ENCODE measurements around the gene GPR45.

- TF ChIP-seq CTCF (IDR thresholded peaks at IDR 0.05; ENCODE audit: poor library complexity, severe bottlenecking), result no peak
- TF ChIP-seq RAD21 (conservative IDR thresholded peaks at IDR 0.05), result no peak
- TF ChIP-seq SMC3 (conservative IDR thresholded peaks at IDR 0.05; ENCODE audit: poor library complexity), result no peak
- no peak for TF ChIP-seq EZH2 (IDR thresholded peaks at IDR 0.05; ENCODE audit: borderline replicate concordance, insufficient read depth, low read length, poor library complexity, severe bottlenecking)
These were observed 14.4 kb downstream of the GPR45 start for GRCh38 chr2:105255979-105256378.
